Measurements from ENCODE around the gene RABEP2. TPM values are rescaled to one million over a fixed set of nuclear protein-coding genes. Genes with fewer than 3 reads are reported as not detected.

The RABEP2 gene
- polyA plus RNA-seq, 1 donor (not counting 4 experiments of a cell fraction or from before 2014, with no cell fraction given), result 8.7 TPM

DNA sequence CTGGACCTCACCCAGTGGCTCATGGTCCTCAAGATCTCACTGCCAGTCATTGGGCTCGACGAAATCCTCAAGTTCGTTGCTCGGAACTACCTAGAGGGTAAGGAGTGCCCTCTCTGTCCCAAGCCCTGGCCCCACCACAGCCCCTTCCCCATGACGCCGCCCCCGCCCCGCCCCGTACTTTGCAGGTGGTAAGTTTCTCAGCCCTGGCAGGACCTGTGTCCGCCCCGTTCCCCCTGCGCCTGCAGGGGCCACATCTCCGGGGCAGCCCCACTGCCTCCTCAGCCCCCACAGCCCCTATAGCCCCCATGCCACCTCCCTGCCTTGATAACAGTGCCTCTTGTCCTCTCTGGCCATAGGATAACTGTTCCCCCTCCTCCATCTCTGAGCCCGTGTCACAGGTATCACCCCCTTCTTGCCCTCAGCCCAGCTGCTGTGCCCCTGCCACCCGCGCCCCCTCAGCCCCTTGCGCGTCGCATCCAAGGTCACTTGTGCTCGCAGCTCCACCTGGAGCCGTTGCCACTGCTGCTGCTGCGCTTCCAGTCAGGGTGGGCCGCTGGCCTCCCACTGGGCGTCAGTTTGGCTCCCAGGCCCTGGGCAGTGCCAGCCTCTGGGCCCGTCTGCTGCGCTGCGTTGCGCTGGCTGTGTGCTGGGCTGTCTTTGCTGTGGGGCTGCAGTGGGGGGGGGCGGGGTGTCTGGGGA is 21.5 kb downstream of the RABEP2 start:
- Histone ChIP-seq H3K9me3 (ENCODE audit: control insufficient read depth, low read depth, low read length) (no peaks in the 10 kb centered on the region), H3K9ac (ENCODE audit: control insufficient read depth, extremely low read depth, insufficient read depth, low read length) (no peak overlapping the region), H3K79me2 (ENCODE audit: control insufficient read depth, insufficient read depth, low read length) (no peaks in the 10 kb centered on the region), H3K4me2 (ENCODE audit: control insufficient read depth, extremely low read depth, insufficient read depth, low read depth, low read length) (no peak overlapping the region), H3K27ac (ENCODE audit: control insufficient read depth, insufficient read depth, low read length) (no peak overlapping the region), H3K36me3 (ENCODE audit: control insufficient read depth in 2 of 2, extremely low read depth in 1 of 2, insufficient read depth in 2 of 2, low read length in 2 of 2) (peaks cover 0 to 12% of the 10 kb centered on the region in 2 experiments), H3K4me3 (ENCODE audit: control insufficient read depth in 2 of 3, extremely low read depth in 1 of 3, insufficient read depth in 2 of 3, low read depth in 1 of 3, low read length in 3 of 3) (no peak overlapping the region), H3K9me1 (ENCODE audit: control insufficient read depth, extremely low read depth, insufficient read depth, low read length) (no peaks in the 10 kb centered on the region), H2AFZ (ENCODE audit: control insufficient read depth, low read length) (no peak overlapping the region), H3K4me1 (ENCODE audit: control insufficient read depth, extremely low read depth, insufficient read depth, low read length) (no peaks in the 10 kb centered on the region), H3K27me3 (ENCODE audit: control insufficient read depth, extremely low read depth, insufficient read depth, low read length) (no peaks in the 10 kb centered on the region), H4K20me1 (ENCODE audit: control insufficient read depth, extremely low read depth, insufficient read depth, low read length) (no peaks in the 10 kb centered on the region)
- dilution Hi-C loops (cut with MboI; ENCODE audit: extremely low pct_ligation_motif_present, low sequenced_read_pairs), result no loop called here
- no peak for DNase-seq (ENCODE audit: low read depth, low spot score)
- no peak for FAIRE-seq
- TF ChIP-seq, protein P1, sequence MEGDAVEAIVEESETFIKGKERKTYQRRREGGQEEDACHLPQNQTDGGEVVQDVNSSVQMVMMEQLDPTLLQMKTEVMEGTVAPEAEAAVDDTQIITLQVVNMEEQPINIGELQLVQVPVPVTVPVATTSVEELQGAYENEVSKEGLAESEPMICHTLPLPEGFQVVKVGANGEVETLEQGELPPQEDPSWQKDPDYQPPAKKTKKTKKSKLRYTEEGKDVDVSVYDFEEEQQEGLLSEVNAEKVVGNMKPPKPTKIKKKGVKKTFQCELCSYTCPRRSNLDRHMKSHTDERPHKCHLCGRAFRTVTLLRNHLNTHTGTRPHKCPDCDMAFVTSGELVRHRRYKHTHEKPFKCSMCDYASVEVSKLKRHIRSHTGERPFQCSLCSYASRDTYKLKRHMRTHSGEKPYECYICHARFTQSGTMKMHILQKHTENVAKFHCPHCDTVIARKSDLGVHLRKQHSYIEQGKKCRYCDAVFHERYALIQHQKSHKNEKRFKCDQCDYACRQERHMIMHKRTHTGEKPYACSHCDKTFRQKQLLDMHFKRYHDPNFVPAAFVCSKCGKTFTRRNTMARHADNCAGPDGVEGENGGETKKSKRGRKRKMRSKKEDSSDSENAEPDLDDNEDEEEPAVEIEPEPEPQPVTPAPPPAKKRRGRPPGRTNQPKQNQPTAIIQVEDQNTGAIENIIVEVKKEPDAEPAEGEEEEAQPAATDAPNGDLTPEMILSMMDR (optimal IDR thresholded peaks at IDR 0.05 in 1 of 3, IDR thresholded peaks at IDR 0.05 in 1 of 3, conservative IDR thresholded peaks at IDR 0.05 in 1 of 3; ENCODE audit: extremely low read depth in 1 of 3, insufficient read depth in 2 of 3, low read length in 3 of 3), result no peak
- no peak for TF ChIP-seq EZH2 (IDR thresholded peaks at IDR 0.05; ENCODE audit: low read length)

DNA sequence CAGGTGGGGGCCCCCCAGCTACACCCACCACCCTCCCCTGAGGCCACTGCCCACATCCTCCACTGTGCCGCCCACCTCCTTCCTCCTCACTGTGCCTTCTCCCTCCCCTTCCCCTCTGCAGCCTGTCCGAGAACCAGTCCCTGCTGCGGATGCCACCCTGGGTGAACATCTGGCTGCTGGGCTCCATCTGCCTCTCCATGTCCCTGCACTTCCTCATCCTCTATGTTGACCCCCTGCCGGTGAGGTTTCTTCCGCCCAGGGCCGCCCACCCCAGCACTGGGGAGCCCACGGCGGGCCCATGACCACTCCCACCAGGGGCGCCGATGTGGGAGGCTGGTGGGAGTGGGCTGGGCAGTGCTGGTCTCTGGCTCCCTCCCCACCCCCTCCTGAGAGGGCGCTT is 22.1 kb downstream of the RABEP2 start:
- H3K4me2 ChIP-seq (ENCODE audit: control insufficient read depth, extremely low read depth, insufficient read depth, low read depth, low read length), result no peak overlapping the region
- no peaks in the 10 kb centered on the region for H3K9me1 ChIP-seq (ENCODE audit: control insufficient read depth, extremely low read depth, insufficient read depth, low read length)
- no peak overlapping the region for H3K4me3 ChIP-seq (ENCODE audit: control insufficient read depth in 2 of 3, extremely low read depth in 1 of 3, insufficient read depth in 2 of 3, low read depth in 1 of 3, low read length in 3 of 3)
- no peak overlapping the region for H3K9ac ChIP-seq (ENCODE audit: control insufficient read depth, extremely low read depth, insufficient read depth, low read length)
- H3K27ac ChIP-seq (ENCODE audit: control insufficient read depth, insufficient read depth, low read length), result no peak overlapping the region
- H3K36me3 ChIP-seq (ENCODE audit: control insufficient read depth in 2 of 2, extremely low read depth in 1 of 2, insufficient read depth in 2 of 2, low read length in 2 of 2), result peaks cover 0 to 8% of the 10 kb centered on the region in 2 experiments
- dilution Hi-C loops (cut with MboI; ENCODE audit: extremely low pct_ligation_motif_present, low sequenced_read_pairs), result no loop called here
- H3K27me3 ChIP-seq (ENCODE audit: control insufficient read depth, extremely low read depth, insufficient read depth, low read length), result no peaks in the 10 kb centered on the region
- no peaks in the 10 kb centered on the region for H3K9me3 ChIP-seq (ENCODE audit: control insufficient read depth, low read depth, low read length)
- H4K20me1 ChIP-seq (ENCODE audit: control insufficient read depth, extremely low read depth, insufficient read depth, low read length), result no peaks in the 10 kb centered on the region
- H3K4me1 ChIP-seq (ENCODE audit: control insufficient read depth, extremely low read depth, insufficient read depth, low read length), result peaks cover 2% of the 10 kb centered on the region
- no peak for DNase-seq (ENCODE audit: low read depth, low spot score)
- FAIRE-seq, result no peak
- TF ChIP-seq EZH2 (IDR thresholded peaks at IDR 0.05; ENCODE audit: low read length), result no peak
- TF ChIP-seq, protein P1 (optimal IDR thresholded peaks at IDR 0.05 in 1 of 3, IDR thresholded peaks at IDR 0.05 in 1 of 3, conservative IDR thresholded peaks at IDR 0.05 in 1 of 3; ENCODE audit: extremely low read depth in 1 of 3, insufficient read depth in 2 of 3, low read length in 3 of 3), result no peak
- H3K79me2 ChIP-seq (ENCODE audit: control insufficient read depth, insufficient read depth, low read length), result no peaks in the 10 kb centered on the region
- no peak overlapping the region for H2AFZ ChIP-seq (ENCODE audit: control insufficient read depth, low read length)
